Measurements from ENCODE around the gene MAPKBP1. TPM values are rescaled to one million over a fixed set of nuclear protein-coding genes. Genes with fewer than 3 reads are reported as not detected.

Gene MAPKBP1
- total and polyA plus RNA-seq, 8 donors: 18.5 to 25.4 (median 22.9) TPM

DNA sequence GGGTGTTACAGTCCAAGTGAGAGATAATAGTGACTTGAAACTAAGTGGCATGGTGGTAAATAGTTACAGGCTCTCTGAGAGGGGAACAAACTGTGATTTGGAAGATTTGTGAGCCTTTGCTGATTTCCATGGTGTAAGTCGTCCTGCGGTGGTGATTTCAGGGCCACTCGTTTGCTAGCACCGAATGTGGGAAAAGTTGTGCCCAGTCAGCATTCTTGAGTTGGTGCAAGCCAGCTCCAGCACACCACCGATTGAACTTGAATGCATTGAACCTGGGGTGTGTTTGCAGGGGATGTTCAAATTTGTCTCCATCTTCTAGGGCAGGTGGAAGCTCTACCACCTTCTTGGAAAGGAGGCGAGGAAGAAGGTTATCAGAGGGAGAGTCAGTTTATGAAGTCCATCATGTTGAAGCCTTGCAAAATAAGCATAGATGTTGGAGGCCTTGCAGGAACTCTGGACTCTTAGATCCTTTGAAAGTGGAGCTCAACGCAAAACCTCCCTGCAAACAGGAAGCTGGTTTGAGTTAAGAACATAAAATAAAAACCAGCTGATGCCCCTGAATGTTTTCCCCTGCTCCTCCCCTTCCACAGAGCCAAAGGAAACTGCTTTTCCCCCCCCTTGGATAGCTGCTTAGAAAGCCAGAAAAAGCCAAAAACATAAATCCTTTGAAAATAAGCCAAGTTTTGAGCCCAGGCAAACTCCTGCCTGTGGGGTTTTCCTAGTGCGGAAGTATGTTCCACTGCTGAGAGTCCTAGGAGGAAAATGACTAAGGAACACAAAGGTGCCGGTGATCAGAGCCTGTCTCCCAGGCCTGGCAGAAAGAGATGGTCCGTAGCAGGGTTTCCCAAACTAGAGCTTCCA lies 21.9 kb downstream of the MAPKBP1 start:
- ATAC-seq: peak; percentile 27
- Histone ChIP-seq H3K36me3 (peaks cover 0 to 9% of the 10 kb centered on the region in 2 donors), H3K4me3 (no peak overlapping the region), H3K27me3 (no peaks in the 10 kb centered on the region), H3K9me3 (no peaks in the 10 kb centered on the region), H3K4me1 (peaks cover 4 to 18% of the 10 kb centered on the region in 2 donors), H3K27ac (peak overlapping the region in 1 of 2 donors; percentile 30)
- intact Hi-C loops (cut with DNase I): no loop called here
- TF ChIP-seq, protein P1, sequence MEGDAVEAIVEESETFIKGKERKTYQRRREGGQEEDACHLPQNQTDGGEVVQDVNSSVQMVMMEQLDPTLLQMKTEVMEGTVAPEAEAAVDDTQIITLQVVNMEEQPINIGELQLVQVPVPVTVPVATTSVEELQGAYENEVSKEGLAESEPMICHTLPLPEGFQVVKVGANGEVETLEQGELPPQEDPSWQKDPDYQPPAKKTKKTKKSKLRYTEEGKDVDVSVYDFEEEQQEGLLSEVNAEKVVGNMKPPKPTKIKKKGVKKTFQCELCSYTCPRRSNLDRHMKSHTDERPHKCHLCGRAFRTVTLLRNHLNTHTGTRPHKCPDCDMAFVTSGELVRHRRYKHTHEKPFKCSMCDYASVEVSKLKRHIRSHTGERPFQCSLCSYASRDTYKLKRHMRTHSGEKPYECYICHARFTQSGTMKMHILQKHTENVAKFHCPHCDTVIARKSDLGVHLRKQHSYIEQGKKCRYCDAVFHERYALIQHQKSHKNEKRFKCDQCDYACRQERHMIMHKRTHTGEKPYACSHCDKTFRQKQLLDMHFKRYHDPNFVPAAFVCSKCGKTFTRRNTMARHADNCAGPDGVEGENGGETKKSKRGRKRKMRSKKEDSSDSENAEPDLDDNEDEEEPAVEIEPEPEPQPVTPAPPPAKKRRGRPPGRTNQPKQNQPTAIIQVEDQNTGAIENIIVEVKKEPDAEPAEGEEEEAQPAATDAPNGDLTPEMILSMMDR (IDR thresholded peaks at IDR 0.05): no peak
- peak in 1 of 4 donors; percentile 56 for DNase-seq

DNA sequence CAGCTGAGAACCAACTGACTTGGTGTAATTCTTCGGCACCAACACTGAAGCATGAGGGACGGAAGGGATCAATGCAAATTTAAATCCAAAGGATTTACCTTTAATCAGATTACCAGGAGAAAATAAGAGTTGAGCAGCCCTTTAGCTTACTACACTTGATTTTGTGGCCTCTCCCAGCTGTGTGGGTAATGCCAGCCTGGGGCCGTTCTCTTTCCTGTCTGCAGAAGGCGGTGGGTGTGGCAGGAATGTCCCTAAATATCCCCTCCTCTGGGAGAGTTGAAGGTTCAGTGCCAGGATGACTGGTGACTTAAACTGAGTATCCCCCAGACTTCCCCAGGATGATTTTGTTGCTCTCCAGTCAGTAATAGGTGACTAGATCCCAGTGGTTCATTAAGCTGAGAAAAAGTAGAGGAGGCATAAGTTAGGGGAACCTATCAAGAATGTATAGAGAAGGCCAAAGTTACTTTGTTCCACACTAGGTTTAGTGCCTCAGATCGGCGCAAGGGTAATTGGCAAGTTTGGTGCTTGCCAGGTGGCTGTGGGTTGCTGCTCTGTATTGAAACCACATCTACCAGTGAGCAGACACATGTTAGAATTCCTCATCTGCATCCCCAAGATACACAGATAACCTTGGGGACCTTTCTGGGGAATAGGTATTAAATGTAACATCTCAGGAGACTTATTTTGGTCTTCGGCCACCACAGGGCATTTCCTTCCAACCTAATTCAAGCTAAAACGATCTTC lies 23.1 kb downstream of the MAPKBP1 start:
- Histone ChIP-seq H3K27me3 (no peaks in the 10 kb centered on the region), H3K4me3 (no peak overlapping the region), H3K9me3 (no peaks in the 10 kb centered on the region), H3K36me3 (peaks cover 0 to 19% of the 10 kb centered on the region in 2 donors), H3K27ac (peak overlapping the region in 1 of 2 donors; percentile 30), H3K4me1 (peaks cover 4 to 8% of the 10 kb centered on the region in 2 donors)
- DNase-seq: no peak
- no peak for ATAC-seq
- intact Hi-C loops (cut with DNase I): no loop called here
- TF ChIP-seq, protein P1 (IDR thresholded peaks at IDR 0.05): no peak

DNA sequence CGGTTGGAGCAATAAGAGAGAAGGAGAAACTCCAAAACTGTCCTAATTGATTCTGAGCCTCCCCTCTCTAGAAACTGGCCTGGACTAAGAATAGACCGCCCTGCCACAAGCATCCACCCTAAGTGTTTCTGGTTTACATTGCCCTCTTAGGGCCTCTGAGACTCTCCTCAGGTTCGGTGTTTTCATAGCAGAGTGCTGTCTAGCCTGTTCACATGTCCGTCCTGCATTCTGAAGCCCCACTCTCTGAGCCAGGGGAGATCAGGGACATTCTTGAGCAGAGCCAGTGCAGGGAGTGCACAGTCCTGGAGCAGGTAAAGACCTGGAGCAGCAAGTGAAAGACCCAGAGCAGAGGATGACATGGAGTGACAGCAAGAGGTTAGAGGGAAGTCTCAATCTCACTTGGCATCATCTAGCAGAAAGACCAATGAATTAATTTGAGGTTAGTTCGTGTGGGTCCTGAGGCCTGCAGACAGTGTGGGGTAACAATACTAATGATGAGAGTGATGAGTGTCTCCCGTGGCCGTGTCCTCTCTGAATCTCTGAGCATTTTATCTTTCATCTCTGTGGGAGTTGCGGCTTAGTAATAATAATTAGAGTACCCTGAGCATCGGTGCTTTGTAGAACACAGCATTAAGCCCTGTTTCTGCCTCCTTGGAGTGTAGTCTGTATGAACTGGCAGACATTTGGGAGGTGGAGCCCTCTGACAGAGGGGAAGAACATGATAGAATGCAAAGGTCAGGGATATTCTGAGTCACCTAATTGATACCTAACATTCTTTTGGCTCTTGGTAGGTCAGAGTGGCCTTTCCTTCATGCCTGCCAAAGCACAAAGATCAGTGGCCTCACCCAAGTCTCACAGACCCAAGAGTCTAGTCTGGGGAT lies 24.6 kb downstream of the MAPKBP1 start:
- Histone ChIP-seq H3K4me1 (peaks cover 4 to 8% of the 10 kb centered on the region in 2 donors), H3K9me3 (no peaks in the 10 kb centered on the region), H3K4me3 (no peak overlapping the region), H3K27me3 (no peaks in the 10 kb centered on the region), H3K27ac (no peak overlapping the region), H3K36me3 (peaks cover 0 to 22% of the 10 kb centered on the region in 2 donors)
- DNase-seq (no peak), ATAC-seq (peak; percentile 82)
- intact Hi-C loops (cut with DNase I): no loop called here
- TF ChIP-seq, protein P1 (IDR thresholded peaks at IDR 0.05): no peak

DNA sequence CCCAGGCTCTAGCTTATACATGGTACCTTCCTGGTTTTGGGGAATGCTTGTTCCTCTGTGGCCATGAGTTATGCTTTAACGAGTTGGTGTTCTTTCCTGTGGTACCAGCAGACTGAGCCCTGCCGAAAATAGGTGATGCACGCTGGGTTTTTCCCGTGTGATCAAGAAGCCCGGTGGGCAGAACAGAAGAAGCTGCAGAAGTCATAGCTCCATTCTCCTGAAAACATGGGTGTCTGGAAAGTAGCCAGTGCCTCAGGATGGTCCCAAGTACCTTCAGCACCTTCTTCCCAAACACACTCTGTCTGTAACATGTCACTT lies 25.2 kb downstream of the MAPKBP1 start:
- TF ChIP-seq, protein P1 (IDR thresholded peaks at IDR 0.05): no peak
- Histone ChIP-seq H3K36me3 (peaks cover 0 to 22% of the 10 kb centered on the region in 2 donors), H3K27ac (no peak overlapping the region), H3K27me3 (no peaks in the 10 kb centered on the region), H3K4me3 (no peak overlapping the region), H3K4me1 (peaks cover 4 to 8% of the 10 kb centered on the region in 2 donors), H3K9me3 (no peaks in the 10 kb centered on the region)
- ATAC-seq (no peak), DNase-seq (no peak)
- intact Hi-C loops (cut with DNase I): no loop called here
